WTC11 (cell line): ENCODE results near the gene ANTXRL. TPM values are rescaled to one million over a fixed set of nuclear protein-coding genes. Genes with fewer than 3 reads are reported as not detected.

ENCODE experiments used
- ATAC-seq: fragments of 200-7000 bp; cut with Tn5 transposase; 2 replicates; pipeline ENCODE4 v1.10.0; 2021; ENCODE audit warnings: mild to moderate bottlenecking, moderate library complexity
- CTCF ChIA-PET: fragments of 300-600 bp; sonication (Branson Sonifier 250); formaldehyde crosslinking; loops from one replicate; lab custom pipeline; 2021; ENCODE audit warnings: antibody characterized with exemption; lab: Charles Lee
- POLR2A ChIA-PET: fragments of 350-600 bp; sonication (Branson Sonifier 250); formaldehyde crosslinking; loops from one replicate; lab custom pipeline; 2021; ENCODE audit warnings: antibody characterized with exemption; lab: Charles Lee
- DNase-seq: peaks from one replicate; pipeline ENCODE4 v3.0.0; 2021; ENCODE audit warnings: low spot score
- H3K27ac Mint-ChIP-seq: 2 replicates; pipeline ENCODE4 v1.8.0; 2021; ENCODE audit warnings: mixed read lengths
- H3K27me3 Mint-ChIP-seq: 2 replicates; pipeline ENCODE4 v1.8.0; 2021; ENCODE audit warnings: low read depth, mild to moderate bottlenecking, moderate library complexity, mixed read lengths
- H3K36me3 Mint-ChIP-seq: 2 replicates; pipeline ENCODE4 v1.8.0; 2021; ENCODE audit warnings: mixed read lengths
- H3K4me1 Mint-ChIP-seq: 2 replicates; pipeline ENCODE4 v1.8.0; 2022; ENCODE audit warnings: mixed read lengths
- H3K4me3 Mint-ChIP-seq: 2 replicates; pipeline ENCODE4 v1.8.0; 2021; ENCODE audit warnings: mild to moderate bottlenecking, moderate library complexity, mixed read lengths
- H3K9me3 Mint-ChIP-seq: 2 replicates; pipeline ENCODE4 v1.8.0; 2021; ENCODE audit warnings: mixed read lengths
- AFF4 ChIP-seq: sonication (generic); formaldehyde crosslinking; IDR thresholded peaks from 2 replicates; pipeline ENCODE4 v1.8.1; 2023; ENCODE audit warnings: mild to moderate bottlenecking, missing genetic modification reagents, borderline replicate concordance
- ATF3 ChIP-seq: sonication (generic); formaldehyde crosslinking; conservative IDR thresholded peaks from 2 replicates; pipeline ENCODE4 v1.8.1; 2022; ENCODE audit warnings: mild to moderate bottlenecking, missing genetic modification reagents
- E2F4 ChIP-seq: sonication (generic); formaldehyde crosslinking; IDR thresholded peaks from 2 replicates; pipeline ENCODE4 v1.8.1; 2022; ENCODE audit warnings: low read depth, mild to moderate bottlenecking, moderate library complexity, missing genetic modification reagents, borderline replicate concordance
- FOXK1 ChIP-seq: sonication (generic); formaldehyde crosslinking; IDR thresholded peaks from 2 replicates; pipeline ENCODE4 v1.8.0; 2022; ENCODE audit warnings: mild to moderate bottlenecking, moderate library complexity, missing genetic modification reagents
- FOXP4 ChIP-seq: sonication (generic); formaldehyde crosslinking; IDR thresholded peaks from 2 replicates; pipeline ENCODE4 v1.8.0; 2022; ENCODE audit warnings: mild to moderate bottlenecking, missing genetic modification reagents
- GTF2I ChIP-seq: fragments of 250-450 bp; sonication (Bioruptor Pico); conservative IDR thresholded peaks from 2 replicates; pipeline ENCODE4 v1.4.0; 2021; ENCODE audit warnings: mild to moderate bottlenecking
- NR2C2 ChIP-seq: sonication (generic); formaldehyde crosslinking; IDR thresholded peaks from 2 replicates; pipeline ENCODE4 v1.8.0; 2022; ENCODE audit warnings: mild to moderate bottlenecking, missing genetic modification reagents
- OVOL2 ChIP-seq: fragments of 250-450 bp; sonication (Bioruptor Pico); IDR thresholded peaks from 2 replicates; pipeline ENCODE4 v1.9.0; 2021; ENCODE audit warnings: mild to moderate bottlenecking, borderline replicate concordance
- PREB ChIP-seq: sonication (generic); formaldehyde crosslinking; IDR thresholded peaks from 2 replicates; pipeline ENCODE4 v1.8.1; 2022; ENCODE audit warnings: mild to moderate bottlenecking, missing genetic modification reagents, moderate library complexity, borderline replicate concordance
- SMAD3 ChIP-seq: sonication (generic); formaldehyde crosslinking; IDR thresholded peaks from 2 replicates; pipeline ENCODE4 v1.8.0; 2022; ENCODE audit warnings: missing genetic modification reagents, mild to moderate bottlenecking, borderline replicate concordance
- SMAD4 ChIP-seq: sonication (generic); formaldehyde crosslinking; IDR thresholded peaks from 2 replicates; pipeline ENCODE4 v1.8.0; 2022; ENCODE audit warnings: mild to moderate bottlenecking, missing genetic modification reagents
- ZNF263 ChIP-seq: sonication (generic); formaldehyde crosslinking; IDR thresholded peaks from 2 replicates; pipeline ENCODE4 v1.8.1; 2022; ENCODE audit warnings: low read depth, mild to moderate bottlenecking, moderate library complexity, missing genetic modification reagents
- ZNF281 ChIP-seq: sonication (generic); formaldehyde crosslinking; IDR thresholded peaks from 2 replicates; pipeline ENCODE4 v1.8.0; 2023; ENCODE audit warnings: mild to moderate bottlenecking, missing genetic modification reagents
- ZNF423 ChIP-seq: fragments of 250-450 bp; sonication (Bioruptor Pico); IDR thresholded peaks from 2 replicates; pipeline ENCODE4 v2.1.2; 2022; ENCODE audit warnings: mild to moderate bottlenecking, moderate library complexity
- ZNF425 ChIP-seq: fragments of 250-450 bp; sonication (Bioruptor Pico); conservative IDR thresholded peaks from 2 replicates; pipeline ENCODE4 v1.9.0; 2021; ENCODE audit warnings: mild to moderate bottlenecking
- ZNF512 ChIP-seq: sonication (generic); formaldehyde crosslinking; IDR thresholded peaks from 2 replicates; pipeline ENCODE4 v1.8.1; 2022; ENCODE audit warnings: missing genetic modification reagents, borderline replicate concordance
- total RNA-seq: library from RNA; stranded (reverse); gene quantifications from 3 replicates; pipeline ENCODE4 v1.2.3, GENCODE V29; 2021

Gene ANTXRL
- total RNA-seq, 1 experiment from 2014 or later = not detected

- H3K36me3 Mint-ChIP-seq = no peaks in the 10 kb centered on the region
- DNase-seq (no peak), ATAC-seq (no peak)
- H3K9me3 Mint-ChIP-seq = no peaks in the 10 kb centered on the region
- no peak overlapping the region for H3K27ac Mint-ChIP-seq
- ChIA-PET CTCF (no interaction called here), POLR2A (no interaction called here)
- peaks cover 15% of the 10 kb centered on the region for H3K27me3 Mint-ChIP-seq
- H3K4me1 Mint-ChIP-seq = peaks cover 30% of the 10 kb centered on the region
- no peak for TF ChIP-seq AFF4 (CRISPR knock-in tag)
- H3K4me3 Mint-ChIP-seq = no peak overlapping the region
Measured at GRCh38 chr10:46290101-46290886, 3.5 kb downstream of the ANTXRL start.

GRCh38 chr10:46291817-46292572 lies 5.2 kb downstream of the ANTXRL start:
- Mint-ChIP-seq H3K27me3 (peaks cover 3% of the 10 kb centered on the region; the same call in 1 of the 2 replicates), H3K4me1 (peaks cover 30% of the 10 kb centered on the region), H3K9me3 (no peaks in the 10 kb centered on the region), H3K4me3 (no peak overlapping the region), H3K27ac (no peak overlapping the region), H3K36me3 (no peaks in the 10 kb centered on the region)
- ATAC-seq (no peak), DNase-seq (no peak)
- ChIA-PET POLR2A (no interaction called here), CTCF (no interaction called here)
- TF ChIP-seq OVOL2 (CRISPR knock-in tag) = no peak
- TF ChIP-seq ZNF423 (CRISPR knock-in tag) = no peak
- TF ChIP-seq E2F4 (CRISPR knock-in tag) = no peak
- no peak for TF ChIP-seq FOXK1 (CRISPR knock-in tag)
- TF ChIP-seq FOXP4 (CRISPR knock-in tag) = no peak
- TF ChIP-seq ATF3 (CRISPR knock-in tag) = no peak
- no peak for TF ChIP-seq NR2C2 (CRISPR knock-in tag)
- no peak for TF ChIP-seq GTF2I (CRISPR knock-in tag)
- no peak for TF ChIP-seq PREB (CRISPR knock-in tag)
- TF ChIP-seq ZNF263 = no peak
- TF ChIP-seq ZNF281 = no peak
- no peak for TF ChIP-seq SMAD4
- no peak for TF ChIP-seq SMAD3
- no peak for TF ChIP-seq ZNF512 (CRISPR knock-in tag)
- no peak for TF ChIP-seq ZNF425
